ENCODE data around the gene SKP2.
"Not testable (repeated sequence)": the region's sequence is repeated elsewhere in the genome, so short reads cannot be mapped to it uniquely, and the experiment has no call there.

Gene SKP2

DNA sequence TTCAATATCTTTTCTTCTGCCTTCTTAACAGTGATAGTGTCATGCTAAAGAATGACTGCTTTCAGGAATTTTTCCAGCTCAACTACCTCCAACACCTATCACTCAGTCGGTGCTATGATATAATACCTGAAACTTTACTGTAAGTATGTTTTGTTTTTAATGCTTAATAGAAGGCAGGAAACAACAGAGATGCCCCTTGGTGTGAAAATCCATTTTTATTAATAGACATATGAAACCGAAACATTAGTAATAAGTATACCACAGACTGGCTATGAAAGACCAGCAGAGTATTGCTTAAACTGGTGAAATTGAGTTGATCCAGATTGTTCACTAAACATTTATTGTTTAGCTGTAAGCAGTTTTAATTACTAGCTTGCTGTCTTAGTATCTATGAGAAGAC, 25.2 kb downstream of the SKP2 start:
- TF ChIP-seq, protein P1, sequence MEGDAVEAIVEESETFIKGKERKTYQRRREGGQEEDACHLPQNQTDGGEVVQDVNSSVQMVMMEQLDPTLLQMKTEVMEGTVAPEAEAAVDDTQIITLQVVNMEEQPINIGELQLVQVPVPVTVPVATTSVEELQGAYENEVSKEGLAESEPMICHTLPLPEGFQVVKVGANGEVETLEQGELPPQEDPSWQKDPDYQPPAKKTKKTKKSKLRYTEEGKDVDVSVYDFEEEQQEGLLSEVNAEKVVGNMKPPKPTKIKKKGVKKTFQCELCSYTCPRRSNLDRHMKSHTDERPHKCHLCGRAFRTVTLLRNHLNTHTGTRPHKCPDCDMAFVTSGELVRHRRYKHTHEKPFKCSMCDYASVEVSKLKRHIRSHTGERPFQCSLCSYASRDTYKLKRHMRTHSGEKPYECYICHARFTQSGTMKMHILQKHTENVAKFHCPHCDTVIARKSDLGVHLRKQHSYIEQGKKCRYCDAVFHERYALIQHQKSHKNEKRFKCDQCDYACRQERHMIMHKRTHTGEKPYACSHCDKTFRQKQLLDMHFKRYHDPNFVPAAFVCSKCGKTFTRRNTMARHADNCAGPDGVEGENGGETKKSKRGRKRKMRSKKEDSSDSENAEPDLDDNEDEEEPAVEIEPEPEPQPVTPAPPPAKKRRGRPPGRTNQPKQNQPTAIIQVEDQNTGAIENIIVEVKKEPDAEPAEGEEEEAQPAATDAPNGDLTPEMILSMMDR (IDR thresholded peaks at IDR 0.05; ENCODE audit: borderline replicate concordance, control extremely low read depth, extremely low read depth, insufficient read depth, missing control alignments) = no peak
- in situ Hi-C loops (cut with MboI; ENCODE audit: low sequenced_read_pairs, unreplicated experiment) = no loop called here
- DNase-seq (ENCODE audit: low spot score) = peak; percentile 37

DNA sequence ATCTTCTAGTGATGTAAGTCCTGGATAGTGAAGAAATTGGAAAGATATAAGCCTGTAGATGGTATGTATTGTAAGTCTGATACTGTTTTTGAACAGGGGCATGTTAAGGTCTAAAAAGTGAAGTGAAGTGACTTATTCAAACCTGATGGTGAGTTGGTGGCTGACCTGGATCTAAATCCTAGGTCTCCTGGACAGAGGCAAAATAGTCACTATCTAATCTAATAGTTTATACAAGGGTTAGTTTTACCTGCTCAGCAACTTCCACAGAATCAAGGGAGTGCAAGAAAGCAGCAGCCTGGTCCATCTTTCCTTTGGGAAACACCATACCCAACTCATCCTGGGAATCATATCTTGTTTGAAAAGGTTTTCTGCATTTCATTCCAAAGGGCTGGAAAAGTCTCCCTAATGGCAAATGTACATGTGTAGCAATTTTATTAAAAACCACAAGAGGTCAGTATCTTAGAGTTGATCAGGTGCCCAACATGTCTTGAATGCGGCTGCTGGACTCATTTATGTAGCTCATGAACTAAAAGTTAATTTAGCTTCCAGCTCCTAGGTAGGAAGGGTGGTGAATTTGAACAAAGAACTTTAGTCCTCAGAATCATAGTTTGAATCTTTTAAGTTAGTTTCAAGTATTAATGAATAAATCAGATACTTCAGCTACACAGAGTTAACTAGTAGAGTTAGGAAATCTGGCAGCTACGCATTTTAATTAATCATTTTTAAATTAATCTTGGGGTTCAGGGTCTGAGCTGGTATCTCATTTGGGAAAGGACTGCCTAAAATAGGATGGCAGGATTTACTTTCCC, 26.0 kb downstream of the SKP2 start:
- DNase-seq (ENCODE audit: low spot score) = peak; percentile 12
- TF ChIP-seq, protein P1 (IDR thresholded peaks at IDR 0.05; ENCODE audit: borderline replicate concordance, control extremely low read depth, extremely low read depth, insufficient read depth, missing control alignments) = peak; percentile 19
- in situ Hi-C loops (cut with MboI; ENCODE audit: low sequenced_read_pairs, unreplicated experiment) = no loop called here

DNA sequence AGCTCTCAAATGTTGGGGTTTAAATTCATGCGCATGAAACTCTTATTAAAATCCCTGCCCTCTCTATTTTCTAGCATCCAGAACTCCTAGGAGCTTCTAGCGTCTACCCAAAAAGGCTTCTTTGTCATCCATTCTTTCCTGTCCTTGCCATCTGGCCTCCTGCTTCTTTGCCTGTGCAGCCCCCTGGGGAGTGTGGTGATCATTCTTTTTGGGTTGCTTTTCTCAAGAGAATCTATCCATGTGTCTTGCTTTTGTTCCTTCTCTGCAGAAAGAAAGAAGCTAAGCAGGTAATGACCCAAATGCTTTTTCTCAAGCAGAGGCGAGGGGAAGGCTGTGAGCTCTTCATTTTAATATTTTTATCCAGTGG, 26.6 kb downstream of the SKP2 start:
- in situ Hi-C loops (cut with MboI; ENCODE audit: low sequenced_read_pairs, unreplicated experiment) = no loop called here
- TF ChIP-seq, protein P1 (IDR thresholded peaks at IDR 0.05; ENCODE audit: borderline replicate concordance, control extremely low read depth, extremely low read depth, insufficient read depth, missing control alignments) = no peak

DNA sequence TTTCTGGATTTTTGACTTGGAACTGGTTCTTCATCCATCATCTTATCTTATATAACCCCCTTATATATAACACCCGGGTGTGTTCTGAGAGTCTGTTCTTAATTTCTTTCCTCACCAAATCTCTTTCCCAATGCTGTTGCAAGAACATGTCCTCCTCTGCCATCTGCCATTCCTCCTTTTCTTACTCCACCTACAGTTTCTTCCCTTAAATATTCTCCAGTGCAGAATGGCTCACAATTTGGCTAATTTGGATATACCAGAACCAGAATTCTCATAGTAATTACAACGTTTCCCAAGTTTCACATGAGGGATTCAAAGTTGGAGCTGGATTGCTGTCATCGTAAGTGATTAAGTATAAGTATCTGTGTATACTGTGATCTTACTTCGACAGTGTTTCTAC, 28.0 kb downstream of the SKP2 start:
- TF ChIP-seq, protein P1 (IDR thresholded peaks at IDR 0.05; ENCODE audit: borderline replicate concordance, control extremely low read depth, extremely low read depth, insufficient read depth, missing control alignments) = no peak
- DNase-seq (ENCODE audit: low spot score) = no peak
- in situ Hi-C loops (cut with MboI; ENCODE audit: low sequenced_read_pairs, unreplicated experiment) = no loop called here

More for the DNA sequence above, 26.6 kb downstream of the SKP2 start:
- no peak for DNase-seq (ENCODE audit: low spot score)

DNA sequence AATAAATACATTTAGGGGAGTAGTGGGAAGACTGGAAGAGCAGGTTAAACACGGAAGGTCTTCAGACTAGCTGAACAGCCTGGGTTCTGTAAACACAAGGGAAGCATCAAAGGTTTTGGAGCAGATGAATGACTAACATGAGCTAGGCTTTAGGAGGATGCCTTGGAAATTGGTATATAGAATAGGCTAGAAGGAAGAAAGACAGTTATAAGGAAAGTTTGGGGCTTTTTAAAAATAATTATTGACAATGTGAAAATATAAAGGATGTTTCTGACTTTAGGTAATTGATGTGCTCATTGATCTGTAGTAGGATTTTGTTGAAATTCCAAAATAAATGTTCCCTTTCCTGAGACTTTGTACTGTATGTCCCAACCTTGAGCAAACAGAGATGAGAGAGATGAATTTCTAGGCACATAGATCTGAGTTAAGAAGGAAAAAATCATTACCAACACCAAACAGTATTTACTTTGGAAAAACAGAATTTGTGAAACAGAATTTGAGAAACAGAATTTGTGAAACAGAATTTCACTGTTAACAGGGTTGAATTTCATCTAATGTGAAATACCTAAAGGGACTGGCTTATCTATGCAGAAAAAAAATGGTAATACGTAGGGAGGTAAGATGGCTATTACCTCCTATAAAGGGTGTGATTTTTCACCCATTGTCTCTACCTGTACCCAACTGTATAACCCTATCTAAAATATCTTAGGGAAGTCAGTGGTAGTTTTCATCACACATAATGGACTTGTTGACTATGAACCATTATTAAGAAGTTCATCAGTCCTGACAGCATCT, 28.8 kb downstream of the SKP2 start:
- TF ChIP-seq, protein P1 (IDR thresholded peaks at IDR 0.05; ENCODE audit: borderline replicate concordance, control extremely low read depth, extremely low read depth, insufficient read depth, missing control alignments) = no peak
- in situ Hi-C loops (cut with MboI; ENCODE audit: low sequenced_read_pairs, unreplicated experiment) = no loop called here
- DNase-seq (ENCODE audit: low spot score) = no peak

DNA sequence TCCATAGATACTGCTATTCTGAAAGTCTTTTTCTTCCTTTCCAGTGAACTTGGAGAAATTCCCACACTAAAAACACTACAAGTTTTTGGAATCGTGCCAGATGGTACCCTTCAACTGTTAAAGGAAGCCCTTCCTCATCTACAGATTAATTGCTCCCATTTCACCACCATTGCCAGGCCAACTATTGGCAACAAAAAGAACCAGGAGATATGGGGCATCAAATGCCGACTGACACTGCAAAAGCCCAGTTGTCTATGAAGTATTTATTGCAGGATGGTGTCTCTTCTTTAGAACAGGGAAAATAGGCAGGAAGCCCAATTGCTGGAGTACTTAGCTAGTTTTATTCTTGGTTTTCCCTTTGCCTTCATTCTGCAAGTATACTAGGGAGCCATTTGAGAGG, 29.9 kb downstream of the SKP2 start:
- no peak for DNase-seq (ENCODE audit: low spot score)
- in situ Hi-C loops (cut with MboI; ENCODE audit: low sequenced_read_pairs, unreplicated experiment) = no loop called here
- TF ChIP-seq, protein P1 (IDR thresholded peaks at IDR 0.05; ENCODE audit: borderline replicate concordance, control extremely low read depth, extremely low read depth, insufficient read depth, missing control alignments) = no peak

DNA sequence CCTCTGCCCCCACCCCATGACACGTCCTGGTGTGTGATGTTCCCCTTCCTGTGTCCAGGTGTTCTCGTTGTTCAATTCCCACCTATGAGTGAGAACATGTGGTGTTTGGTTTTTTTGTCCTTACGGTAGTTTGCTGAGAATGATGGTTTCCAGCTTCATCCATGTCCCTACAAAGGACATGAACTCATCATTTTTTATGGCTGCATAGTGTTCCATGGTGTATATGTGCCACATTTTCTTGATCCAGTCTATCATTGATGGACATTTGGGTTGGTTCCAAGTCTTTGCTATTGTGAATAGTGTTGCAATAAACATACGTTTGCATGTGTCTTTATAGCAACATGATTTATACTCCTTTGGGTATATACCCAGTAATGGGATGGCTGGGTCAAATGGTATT, 32.5 kb downstream of the SKP2 start:
- in situ Hi-C loops (cut with MboI; ENCODE audit: low sequenced_read_pairs, unreplicated experiment); DNase-seq (ENCODE audit: low spot score): not testable (repeated sequence)

All from GM13976 (cell line).